AG08396 (cell line): ENCODE measurements around the gene NHLRC4.

Source experiments
- DNase-seq: peaks from one replicate; pipeline ENCODE4 v3.0.0; 2012; ENCODE audit warnings: low spot score, mixed read lengths

NHLRC4 gene

GRCh38 chr16:565419-566330 lies 1.1 kb upstream of the NHLRC4 start:
- no peak for DNase-seq

DNA sequence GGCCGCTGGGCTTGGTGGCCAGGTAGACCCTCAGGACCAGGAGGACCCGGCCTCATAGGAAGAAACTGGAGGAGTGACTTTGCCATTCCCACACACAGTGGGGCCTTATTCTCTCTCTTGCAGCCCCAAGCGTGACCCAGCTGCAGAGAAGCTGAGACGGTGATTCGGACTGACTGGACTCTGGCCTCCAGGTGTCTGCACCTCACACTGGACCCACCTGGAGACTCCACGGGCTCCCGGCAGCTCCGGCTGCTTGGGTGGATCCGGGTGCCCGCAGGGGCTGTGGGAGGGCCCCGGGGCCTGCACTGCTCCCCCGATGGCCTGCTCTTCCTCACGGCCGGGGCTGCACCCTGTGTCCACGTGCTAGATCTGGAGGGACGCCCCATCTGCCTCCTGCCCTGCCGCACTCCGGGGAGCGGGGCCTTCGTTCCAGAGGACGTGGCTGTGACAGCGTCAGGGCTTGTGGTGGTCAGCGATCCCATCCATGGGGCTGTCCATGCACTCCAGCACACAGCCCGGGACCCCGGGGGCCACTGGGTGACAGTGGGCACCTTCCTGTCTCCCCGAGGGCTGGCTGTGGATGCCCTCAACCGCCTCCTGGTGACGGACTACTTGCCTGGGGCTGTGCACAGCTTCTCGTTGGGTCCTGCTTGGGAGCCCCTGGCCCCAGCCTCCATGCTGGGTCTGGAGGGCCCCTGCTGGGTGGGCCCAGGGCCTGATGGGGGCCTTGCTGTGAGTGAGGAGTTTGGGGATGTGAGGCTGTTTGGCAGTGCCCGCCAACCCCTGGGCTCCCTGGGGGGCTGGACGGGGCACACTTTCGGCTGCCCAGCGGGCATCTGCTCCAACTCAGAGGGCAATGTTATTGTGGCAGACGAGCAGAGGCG lies 810 bp downstream of the NHLRC4 start:
- DNase-seq, result no peak

- no peak for DNase-seq
Observed at GRCh38 chr16:568401-569258, 1.8 kb downstream of the NHLRC4 start.

- DNase-seq, result peak; percentile 94
Observed at GRCh38 chr16:569445-570254, 2.8 kb downstream of the NHLRC4 start, which contains the start of gene PIGQ. PIGQ (plus strand) TSS chr16:569968; CDS start chr16:574075, 4,107 bp downstream.

- DNase-seq, result no peak
Observed at GRCh38 chr16:572865-573650, 6.3 kb downstream of the NHLRC4 start.

DNA sequence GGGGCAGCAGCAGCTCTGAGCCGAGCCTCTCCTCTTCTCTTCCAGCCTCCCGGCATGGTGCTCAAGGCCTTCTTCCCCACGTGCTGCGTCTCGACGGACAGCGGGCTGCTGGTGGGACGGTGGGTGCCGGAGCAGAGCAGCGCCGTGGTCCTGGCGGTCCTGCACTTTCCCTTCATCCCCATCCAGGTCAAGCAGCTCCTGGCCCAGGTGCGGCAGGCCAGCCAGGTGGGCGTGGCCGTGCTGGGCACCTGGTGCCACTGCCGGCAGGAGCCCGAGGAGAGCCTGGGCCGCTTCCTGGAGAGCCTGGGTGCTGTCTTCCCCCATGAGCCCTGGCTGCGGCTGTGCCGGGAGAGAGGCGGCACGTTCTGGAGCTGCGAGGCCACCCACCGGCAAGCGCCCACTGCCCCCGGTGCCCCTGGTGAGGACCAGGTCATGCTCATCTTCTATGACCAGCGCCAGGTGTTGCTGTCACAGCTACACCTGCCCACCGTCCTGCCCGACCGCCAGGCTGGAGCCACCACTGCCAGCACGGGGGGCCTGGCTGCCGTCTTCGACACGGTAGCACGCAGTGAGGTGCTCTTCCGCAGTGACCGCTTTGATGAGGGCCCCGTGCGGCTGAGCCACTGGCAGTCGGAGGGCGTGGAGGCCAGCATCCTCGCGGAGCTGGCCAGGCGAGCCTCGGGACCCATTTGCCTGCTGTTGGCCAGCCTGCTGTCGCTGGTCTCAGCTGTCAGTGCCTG lies 7.4 kb downstream of the NHLRC4 start:
- no peak for DNase-seq

DNA sequence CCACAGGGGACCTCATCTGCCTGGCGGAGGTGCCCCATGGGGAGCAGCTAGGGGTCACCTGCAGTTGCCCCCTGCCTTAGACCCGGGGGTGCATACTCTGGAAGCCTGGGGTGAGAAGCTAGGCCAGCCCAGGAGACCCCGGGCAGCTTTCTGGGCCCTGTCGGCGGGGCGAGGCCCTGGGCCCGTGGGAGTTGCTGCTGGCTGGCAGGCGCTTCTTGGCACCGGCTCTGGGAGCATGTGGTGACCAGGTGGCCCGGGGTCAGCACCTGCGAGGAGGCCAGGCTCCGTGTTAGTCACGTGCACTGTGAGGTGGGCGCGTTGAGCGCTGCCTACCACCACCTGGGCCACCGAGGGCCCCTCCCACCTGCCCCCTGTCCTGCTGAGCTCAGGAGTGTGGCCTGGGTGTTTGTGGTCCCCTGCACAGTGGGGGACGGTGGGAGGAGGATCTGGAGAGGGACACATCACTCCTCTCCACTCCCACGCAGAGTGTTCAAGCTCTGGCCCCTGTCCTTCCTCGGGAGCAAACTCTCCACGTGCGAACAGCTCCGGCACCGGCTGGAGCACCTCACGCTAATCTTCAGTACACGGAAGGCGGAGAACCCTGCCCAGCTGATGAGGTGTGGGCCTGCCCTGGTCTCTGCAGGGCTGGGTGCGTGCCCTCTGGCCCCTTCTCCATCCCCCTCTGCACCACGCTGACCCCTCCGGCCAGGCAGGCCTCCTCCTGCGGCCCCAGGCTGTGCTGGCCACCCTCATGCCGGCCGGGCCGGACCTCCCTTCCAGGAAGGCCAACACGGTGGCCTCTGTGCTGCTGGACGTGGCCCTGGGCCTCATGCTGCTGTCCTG lies 8.8 kb downstream of the NHLRC4 start:
- no peak for DNase-seq

GRCh38 chr16:576197-576822 lies 9.5 kb downstream of the NHLRC4 start:
- no peak for DNase-seq

DNA sequence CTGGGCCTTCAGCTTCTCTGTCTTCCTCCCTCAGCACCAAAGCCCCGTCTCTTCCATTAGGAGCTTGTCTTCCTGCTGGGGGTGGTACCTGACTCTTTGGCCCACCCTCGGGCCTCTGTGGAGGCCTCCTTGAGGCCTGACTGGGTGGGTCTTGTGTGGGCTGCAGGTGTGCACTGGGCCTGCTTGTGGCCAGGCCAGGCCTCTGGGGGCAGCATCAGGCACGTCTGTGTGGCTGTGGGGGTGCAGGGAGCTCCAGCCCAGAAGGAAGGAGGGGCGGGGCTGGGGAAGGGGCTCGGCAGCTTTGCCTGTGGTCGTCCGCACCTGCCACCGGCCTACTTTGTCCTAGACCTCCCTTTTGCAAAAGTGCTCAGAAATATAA lies 10.0 kb downstream of the NHLRC4 start:
- no peak for DNase-seq

GRCh38 chr16:577796-578195 lies 11.0 kb downstream of the NHLRC4 start:
- DNase-seq, result no peak

GRCh38 chr16:578232-578869 lies 11.5 kb downstream of the NHLRC4 start:
- no peak for DNase-seq

- peak; percentile 77 for DNase-seq
Observed at GRCh38 chr16:578870-579405, 12.1 kb downstream of the NHLRC4 start.

GRCh38 chr16:580141-580945 lies 13.5 kb downstream of the NHLRC4 start:
- DNase-seq, result no peak

DNA sequence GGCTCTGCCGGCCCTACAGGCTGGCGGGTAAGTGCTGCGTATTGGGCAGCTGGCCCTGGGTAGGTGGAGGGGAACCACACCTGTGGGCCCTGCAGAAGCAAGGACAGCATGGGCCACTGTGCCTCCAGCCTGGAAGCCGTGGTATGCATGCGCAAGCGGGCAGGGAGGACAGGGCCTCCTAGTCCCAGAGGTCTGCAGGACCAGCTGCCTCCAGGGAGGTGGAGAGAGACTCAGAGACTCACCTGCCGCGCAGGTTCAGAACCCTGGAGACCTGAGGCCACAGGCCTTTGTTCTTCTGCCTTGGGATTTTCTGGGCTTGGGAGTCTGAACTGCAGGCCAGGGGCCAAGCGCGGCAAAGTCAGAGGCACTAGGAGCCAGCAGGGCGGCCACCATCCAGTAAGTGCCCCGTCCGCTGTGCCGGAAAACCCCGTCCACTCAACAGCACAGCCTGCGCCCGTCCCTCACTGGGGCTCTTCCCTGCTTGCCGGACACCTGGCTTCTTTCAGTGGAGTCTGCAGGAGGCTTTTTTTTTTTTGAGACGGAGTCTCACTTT lies 14.2 kb downstream of the NHLRC4 start:
- no peak for DNase-seq

DNA sequence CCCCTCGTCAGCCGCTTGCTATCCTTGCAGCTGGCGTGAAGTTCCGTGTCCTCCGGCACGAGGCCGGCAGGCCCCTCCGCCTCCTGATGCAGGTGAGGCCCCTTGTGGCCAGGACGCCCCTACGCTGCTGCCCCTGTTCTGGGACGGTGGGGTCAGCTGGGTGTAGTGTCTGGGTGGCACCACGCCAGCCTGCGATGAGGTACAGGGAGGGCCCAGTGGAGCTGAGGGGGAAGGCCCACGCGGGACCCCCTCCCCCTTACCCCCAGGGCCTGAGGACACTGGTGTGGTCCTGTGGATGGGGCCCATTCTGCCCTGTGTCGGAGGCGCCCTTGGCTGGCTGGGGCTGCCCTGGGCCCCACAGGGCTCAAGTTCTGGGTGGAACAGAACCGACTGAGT lies 15.4 kb downstream of the NHLRC4 start:
- DNase-seq, result no peak
